HEK293 (cell line): ENCODE data around the gene PTPN6.

Experiments
- AEBP2 ChIP-seq: fragments of 450-650 bp; formaldehyde crosslinking; IDR thresholded peaks from 2 replicates; pipeline ENCODE4 v1.5.1; 2016; ENCODE audit warnings: missing biosample characterization, missing genetic modification characterization, borderline replicate concordance
- EGR2 ChIP-seq: fragments of 450-650 bp; formaldehyde crosslinking; IDR thresholded peaks from 2 replicates; pipeline ENCODE4 v1.5.1; 2016; ENCODE audit warnings: low read depth, missing biosample characterization, missing genetic modification characterization
- GLI4 ChIP-seq: fragments of 450-650 bp; formaldehyde crosslinking; IDR thresholded peaks from 2 replicates; pipeline ENCODE4 v1.5.1; 2016; ENCODE audit warnings: missing biosample characterization, missing genetic modification characterization
- IKZF3 ChIP-seq: fragments of 450-650 bp; IDR thresholded peaks from 2 replicates; pipeline ENCODE4 v1.5.0; 2018; ENCODE audit warnings: missing biosample characterization, mild to moderate bottlenecking, missing genetic modification characterization, moderate library complexity
- MZF1 ChIP-seq: fragments of 450-650 bp; formaldehyde crosslinking; IDR thresholded peaks from 2 replicates; pipeline ENCODE4 v1.5.1; 2017; ENCODE audit warnings: missing biosample characterization, missing genetic modification characterization, borderline replicate concordance
- PRDM1 ChIP-seq: fragments of 450-650 bp; formaldehyde crosslinking; IDR thresholded peaks from 2 replicates; pipeline ENCODE4; 2016; ENCODE audit warnings: missing biosample characterization, missing genetic modification characterization
- PRDM2 ChIP-seq: fragments of 450-650 bp; formaldehyde crosslinking; IDR thresholded peaks from 2 replicates; pipeline ENCODE4 v1.5.1; 2016; ENCODE audit warnings: missing biosample characterization, missing genetic modification characterization, borderline replicate concordance
- RBAK ChIP-seq: fragments of 450-650 bp; formaldehyde crosslinking; IDR thresholded peaks from 2 replicates; pipeline ENCODE4 v1.5.1; 2016; ENCODE audit warnings: missing biosample characterization, missing genetic modification characterization
- REST ChIP-seq: fragments of 450-650 bp; formaldehyde crosslinking; IDR thresholded peaks from 2 replicates; pipeline ENCODE4 v1.5.1; 2016; ENCODE audit warnings: missing biosample characterization, missing genetic modification characterization
- SALL2 ChIP-seq: fragments of 450-650 bp; formaldehyde crosslinking; IDR thresholded peaks from 2 replicates; pipeline ENCODE4 v1.5.0; 2017; ENCODE audit warnings: missing biosample characterization, mild to moderate bottlenecking, missing genetic modification characterization, borderline replicate concordance
- SP2 ChIP-seq: fragments of 450-650 bp; formaldehyde crosslinking; IDR thresholded peaks from 2 replicates; pipeline ENCODE4 v1.5.1; 2016; ENCODE audit warnings: missing biosample characterization, missing genetic modification characterization
- SP3 ChIP-seq: fragments of 450-650 bp; formaldehyde crosslinking; IDR thresholded peaks from 2 replicates; pipeline ENCODE4 v1.5.1; 2016; ENCODE audit warnings: missing biosample characterization, missing genetic modification characterization
- YY1 ChIP-seq: fragments of 450-650 bp; formaldehyde crosslinking; IDR thresholded peaks from 2 replicates; pipeline ENCODE4 v1.5.1; 2018; ENCODE audit warnings: missing biosample characterization, missing genetic modification characterization
- ZBTB7A ChIP-seq: fragments of 450-650 bp; formaldehyde crosslinking; IDR thresholded peaks from 2 replicates; pipeline ENCODE4 v1.5.1; 2016; ENCODE audit warnings: low read depth, missing biosample characterization, missing genetic modification characterization
- ZBTB8A ChIP-seq: fragments of 450-650 bp; formaldehyde crosslinking; IDR thresholded peaks from 2 replicates; pipeline ENCODE4 v1.5.1; 2016; ENCODE audit warnings: missing biosample characterization, missing genetic modification characterization
- ZFP69B ChIP-seq: fragments of 450-650 bp; formaldehyde crosslinking; IDR thresholded peaks from 2 replicates; pipeline ENCODE4 v1.5.1; 2016; ENCODE audit warnings: missing biosample characterization, missing genetic modification characterization
- ZNF155 ChIP-seq: fragments of 450-650 bp; formaldehyde crosslinking; IDR thresholded peaks from 2 replicates; pipeline ENCODE4 v1.5.1; 2016; ENCODE audit warnings: missing biosample characterization, missing genetic modification characterization
- ZNF211 ChIP-seq: fragments of 450-650 bp; formaldehyde crosslinking; IDR thresholded peaks from 2 replicates; pipeline ENCODE4 v1.5.1; 2016; ENCODE audit warnings: low read depth, missing biosample characterization, missing genetic modification characterization
- ZNF362 ChIP-seq: fragments of 450-650 bp; formaldehyde crosslinking; IDR thresholded peaks from 2 replicates; pipeline ENCODE4 v1.5.1; 2016; ENCODE audit warnings: missing biosample characterization, missing genetic modification characterization
- ZNF391 ChIP-seq: fragments of 450-650 bp; formaldehyde crosslinking; IDR thresholded peaks from 2 replicates; pipeline ENCODE4 v1.5.1; 2016; ENCODE audit warnings: low read depth, missing biosample characterization, missing genetic modification characterization, borderline replicate concordance
- ZNF394 ChIP-seq: fragments of 450-650 bp; formaldehyde crosslinking; IDR thresholded peaks from 2 replicates; pipeline ENCODE4 v1.5.1; 2016; ENCODE audit warnings: missing biosample characterization, missing genetic modification characterization, mild to moderate bottlenecking, moderate library complexity, borderline replicate concordance
- ZNF529 ChIP-seq: fragments of 450-650 bp; formaldehyde crosslinking; IDR thresholded peaks from 2 replicates; pipeline ENCODE4 v1.5.1; 2017; ENCODE audit warnings: missing genetic modification characterization, missing biosample characterization; ENCODE audit not compliant: insufficient replicate concordance
- ZNF544 ChIP-seq: fragments of 450-650 bp; formaldehyde crosslinking; IDR thresholded peaks from 2 replicates; pipeline ENCODE4 v1.5.0; 2017; ENCODE audit warnings: missing biosample characterization, missing genetic modification characterization
- ZNF555 ChIP-seq: fragments of 450-650 bp; formaldehyde crosslinking; conservative IDR thresholded peaks from 2 replicates; pipeline ENCODE4 v1.5.1; 2017; ENCODE audit warnings: missing biosample characterization, mild to moderate bottlenecking, missing genetic modification characterization, inconsistent platforms
- ZNF560 ChIP-seq: fragments of 450-650 bp; formaldehyde crosslinking; IDR thresholded peaks from 2 replicates; pipeline ENCODE4 v1.5.1; 2017; ENCODE audit warnings: missing biosample characterization, missing genetic modification characterization, borderline replicate concordance
- ZNF585B ChIP-seq: fragments of 450-650 bp; formaldehyde crosslinking; IDR thresholded peaks from 2 replicates; pipeline ENCODE4 v1.5.1; 2016; ENCODE audit warnings: missing biosample characterization, missing genetic modification characterization
- ZNF747 ChIP-seq: fragments of 450-650 bp; formaldehyde crosslinking; IDR thresholded peaks from 2 replicates; pipeline ENCODE4 v1.5.1; 2016; ENCODE audit warnings: missing biosample characterization, missing genetic modification characterization
- ZNF791 ChIP-seq: fragments of 450-650 bp; formaldehyde crosslinking; IDR thresholded peaks from 2 replicates; pipeline ENCODE4 v1.5.1; 2016; ENCODE audit warnings: missing biosample characterization, missing genetic modification characterization

PTPN6 gene

GRCh38 chr12:6935371-6936193, 15.6 kb upstream of the PTPN6 start (continued):
- TF ChIP-seq PRDM2 (tag by site-specific recombination) (no peak), MZF1 (no peak), AEBP2 (tag by site-specific recombination) (no peak), SALL2 (no peak), EGR2 (peak; percentile 21; the same call in 1 of the 2 replicates), ZBTB7A (no peak), ZNF155 (tag by site-specific recombination) (no peak), ZNF747 (no peak), GLI4 (tag by site-specific recombination) (no peak), ZNF555 (tag by site-specific recombination) (no peak), YY1 (no peak), SP2 (tag by site-specific recombination) (no peak), RBAK (tag by site-specific recombination) (no peak), SP3 (tag by site-specific recombination) (no peak), ZNF544 (tag by site-specific recombination) (no peak), ZNF391 (tag by site-specific recombination) (no peak), ZFP69B (no peak), ZNF560 (no peak), REST (tag by site-specific recombination) (no peak), ZNF529 (no peak), PRDM1 (tag by site-specific recombination) (peak; percentile 47), ZNF585B (tag by site-specific recombination) (no peak), ZNF394 (tag by site-specific recombination) (no peak), ZNF211 (tag by site-specific recombination) (no peak), ZNF791 (tag by site-specific recombination) (no peak), IKZF3 (tag by site-specific recombination) (0 out of 2 replicates have a peak, but pooled peaks have one; percentile 31), ZBTB8A (no peak), ZNF362 (no peak)
